Nephron (organoid): ENCODE data around the gene LIPC.

Experiments used
- H3K27ac Mint-ChIP-seq, 3 experiments: 2 replicates each; pipeline ENCODE4 v1.8.0; 2020; ENCODE audit warnings: mixed read lengths in 3 of 3, mild to moderate bottlenecking in 2 of 3, moderate library complexity in 1 of 3
- H3K27me3 Mint-ChIP-seq: 2 replicates; pipeline ENCODE4 v1.8.0; 2021; ENCODE audit warnings: low read depth, mild to moderate bottlenecking, moderate library complexity, mixed read lengths
- H3K36me3 Mint-ChIP-seq: 2 replicates; pipeline ENCODE4 v1.8.0; 2020; ENCODE audit warnings: low read depth, mixed read lengths
- H3K4me1 Mint-ChIP-seq: 2 replicates; pipeline ENCODE4 v1.8.0; 2020; ENCODE audit warnings: mixed read lengths
- H3K4me3 Mint-ChIP-seq, 3 experiments: 2 replicates each; pipeline ENCODE4 v1.8.0; 2020; ENCODE audit warnings: mild to moderate bottlenecking in 3 of 3, mixed read lengths in 3 of 3, moderate library complexity in 2 of 3
- H3K9me3 Mint-ChIP-seq: 2 replicates; pipeline ENCODE4 v1.8.0; 2020; ENCODE audit warnings: mixed read lengths
- TF ChIP-seq, protein P1 (sequence below), 3 experiments: fragments of 200-600 bp; sonication (generic); IDR thresholded peaks; one replicate each; pipeline ENCODE4 v1.5.0; 2021; ENCODE audit warnings: antibody characterized with exemption in 3 of 3; ENCODE audit not compliant: unreplicated experiment in 3 of 3

The LIPC gene

DNA sequence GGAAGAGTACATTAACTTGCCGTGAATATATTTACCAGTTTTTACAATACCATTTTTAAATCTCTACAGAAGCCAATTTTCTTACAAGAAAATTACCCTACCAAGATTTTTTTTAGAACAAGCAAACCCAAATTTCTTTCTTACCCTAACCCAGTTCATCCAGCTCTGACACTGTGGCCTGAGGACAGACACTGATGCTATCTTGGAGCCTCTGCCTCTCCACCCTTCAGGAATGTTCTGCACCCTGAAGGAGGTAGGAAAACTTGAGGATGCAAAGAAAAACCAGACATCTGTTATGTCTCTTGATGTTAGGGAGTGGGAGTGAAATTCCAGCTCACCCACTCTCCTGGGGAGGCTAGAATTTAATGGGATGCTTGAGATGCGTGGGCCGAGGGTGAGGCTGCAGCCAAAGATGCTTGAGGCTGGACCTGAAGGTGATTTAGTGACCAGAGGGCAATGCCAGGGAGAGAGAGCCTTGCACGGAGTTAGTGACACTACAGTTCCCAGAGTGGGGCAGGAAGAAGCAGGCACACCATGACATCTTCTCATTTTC lies 69.9 kb downstream of the LIPC start:
- TF ChIP-seq, protein P1, sequence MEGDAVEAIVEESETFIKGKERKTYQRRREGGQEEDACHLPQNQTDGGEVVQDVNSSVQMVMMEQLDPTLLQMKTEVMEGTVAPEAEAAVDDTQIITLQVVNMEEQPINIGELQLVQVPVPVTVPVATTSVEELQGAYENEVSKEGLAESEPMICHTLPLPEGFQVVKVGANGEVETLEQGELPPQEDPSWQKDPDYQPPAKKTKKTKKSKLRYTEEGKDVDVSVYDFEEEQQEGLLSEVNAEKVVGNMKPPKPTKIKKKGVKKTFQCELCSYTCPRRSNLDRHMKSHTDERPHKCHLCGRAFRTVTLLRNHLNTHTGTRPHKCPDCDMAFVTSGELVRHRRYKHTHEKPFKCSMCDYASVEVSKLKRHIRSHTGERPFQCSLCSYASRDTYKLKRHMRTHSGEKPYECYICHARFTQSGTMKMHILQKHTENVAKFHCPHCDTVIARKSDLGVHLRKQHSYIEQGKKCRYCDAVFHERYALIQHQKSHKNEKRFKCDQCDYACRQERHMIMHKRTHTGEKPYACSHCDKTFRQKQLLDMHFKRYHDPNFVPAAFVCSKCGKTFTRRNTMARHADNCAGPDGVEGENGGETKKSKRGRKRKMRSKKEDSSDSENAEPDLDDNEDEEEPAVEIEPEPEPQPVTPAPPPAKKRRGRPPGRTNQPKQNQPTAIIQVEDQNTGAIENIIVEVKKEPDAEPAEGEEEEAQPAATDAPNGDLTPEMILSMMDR (IDR thresholded peaks at IDR 0.05; ENCODE audit: unreplicated experiment in 3 of 3), result no peak
- Mint-ChIP-seq H3K4me3 (no peak overlapping the region), H3K36me3 (no peaks in the 10 kb centered on the region), H3K4me1 (peaks cover 52% of the 10 kb centered on the region), H3K27ac (peak overlapping the region; percentile 76 to 83 (median 83)), H3K27me3 (peaks cover 19% of the 10 kb centered on the region), H3K9me3 (no peaks in the 10 kb centered on the region)

DNA sequence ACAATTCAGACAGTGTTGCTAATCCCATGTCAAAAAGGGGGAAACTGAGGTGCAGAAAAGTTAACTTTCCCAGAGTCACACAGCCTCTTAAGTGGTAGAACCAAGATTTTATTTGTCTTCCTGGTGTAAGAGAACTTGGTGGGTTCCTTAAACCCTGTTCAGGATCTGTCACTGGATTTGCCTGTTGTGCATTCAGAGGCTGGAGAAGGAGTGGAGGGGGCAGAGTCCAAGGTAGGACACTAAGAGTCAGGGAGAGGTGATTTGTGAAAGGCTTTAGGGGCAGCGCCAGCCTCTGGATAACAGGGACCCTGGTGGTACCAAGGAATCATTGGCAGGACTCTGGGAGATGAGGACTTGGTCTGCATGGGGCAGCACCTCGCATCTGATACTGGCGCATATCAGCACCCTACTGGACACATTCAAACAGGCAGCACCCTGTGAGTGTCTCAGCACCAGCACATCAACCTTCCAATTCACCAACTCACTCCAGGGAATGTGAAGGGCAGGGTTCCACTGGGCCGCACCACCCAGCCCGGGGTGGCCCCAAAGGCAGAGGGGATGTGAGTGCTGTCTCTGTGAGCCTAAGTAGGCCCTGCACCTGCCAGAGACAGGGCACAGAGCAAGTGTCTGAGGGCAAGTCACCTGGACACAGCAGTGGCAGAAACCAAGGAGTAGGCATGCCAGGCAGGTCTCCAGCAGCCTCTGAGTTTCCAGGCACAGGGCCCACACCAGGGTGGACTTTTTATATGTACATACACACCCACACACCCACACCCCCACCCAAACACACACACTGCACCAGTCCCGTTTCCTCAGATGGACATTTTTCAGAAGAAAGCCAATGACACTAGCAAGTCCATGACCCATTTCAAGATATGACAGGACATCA lies 71.6 kb downstream of the LIPC start:
- no peak overlapping the region for H3K27ac Mint-ChIP-seq
- H3K4me1 Mint-ChIP-seq, result peaks cover 43% of the 10 kb centered on the region
- H3K36me3 Mint-ChIP-seq, result no peaks in the 10 kb centered on the region
- H3K4me3 Mint-ChIP-seq, result no peak overlapping the region
- H3K27me3 Mint-ChIP-seq, result peaks cover 14% of the 10 kb centered on the region
- TF ChIP-seq, protein P1 (IDR thresholded peaks at IDR 0.05; ENCODE audit: unreplicated experiment in 3 of 3), result no peak
- H3K9me3 Mint-ChIP-seq, result no peaks in the 10 kb centered on the region

DNA sequence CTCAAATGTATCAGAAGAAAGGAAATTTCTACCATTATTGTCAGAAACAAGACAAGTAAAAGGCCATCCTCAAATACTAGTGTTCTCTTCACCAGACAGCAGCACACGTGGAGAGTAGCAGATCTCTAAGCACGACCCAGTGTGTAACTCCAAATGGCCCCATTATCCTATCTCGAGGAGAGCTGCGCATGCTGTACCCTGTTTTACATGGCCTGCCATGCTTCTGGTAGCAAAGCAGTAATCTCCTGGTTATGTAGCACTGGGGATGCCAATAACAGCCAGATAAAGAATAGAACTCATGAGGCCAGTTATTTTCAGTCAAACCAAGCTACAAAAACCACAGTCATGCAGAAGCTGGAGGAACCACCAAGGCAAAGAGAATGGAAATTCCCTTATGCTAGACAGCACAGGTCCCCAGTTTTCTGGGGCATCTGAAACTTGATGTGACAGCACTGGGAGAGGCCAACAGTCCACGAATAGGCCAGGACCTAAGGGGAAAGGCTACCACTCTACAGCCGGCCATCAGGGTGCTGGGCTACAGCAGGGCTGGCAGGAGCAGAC lies 73.0 kb downstream of the LIPC start:
- Mint-ChIP-seq H3K4me3 (no peak overlapping the region), H3K4me1 (peaks cover 37% of the 10 kb centered on the region), H3K27ac (peak overlapping the region in 1 of 3 experiments; percentile 20), H3K27me3 (peaks cover 14% of the 10 kb centered on the region), H3K9me3 (no peaks in the 10 kb centered on the region), H3K36me3 (no peaks in the 10 kb centered on the region)
- TF ChIP-seq, protein P1 (IDR thresholded peaks at IDR 0.05; ENCODE audit: unreplicated experiment in 3 of 3), result no peak

DNA sequence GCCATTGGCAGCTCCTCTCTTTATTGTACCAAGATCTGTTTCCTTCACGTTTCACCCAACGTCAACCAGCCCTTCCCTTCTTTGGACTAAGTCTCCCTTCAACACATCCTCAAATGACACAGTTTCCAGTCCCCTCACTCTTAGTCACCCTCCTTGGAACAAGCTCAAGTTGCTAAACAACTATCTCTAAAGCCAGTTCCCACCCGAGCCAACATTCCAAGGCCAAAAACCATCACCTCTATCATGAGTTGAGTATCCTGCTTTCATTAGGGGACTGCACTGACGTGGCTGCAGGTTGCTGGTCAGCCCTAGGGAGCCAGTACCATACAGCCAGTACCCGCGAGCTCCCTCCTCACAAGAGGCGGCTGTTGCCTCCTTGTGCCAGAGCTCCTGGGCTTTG lies 73.8 kb downstream of the LIPC start:
- Mint-ChIP-seq H3K4me3 (no peak overlapping the region), H3K27ac (peak overlapping the region in 1 of 3 experiments; percentile 5), H3K4me1 (peaks cover 37% of the 10 kb centered on the region), H3K9me3 (no peaks in the 10 kb centered on the region), H3K36me3 (no peaks in the 10 kb centered on the region), H3K27me3 (peaks cover 10% of the 10 kb centered on the region)
- TF ChIP-seq, protein P1 (IDR thresholded peaks at IDR 0.05; ENCODE audit: unreplicated experiment in 3 of 3), result no peak

DNA sequence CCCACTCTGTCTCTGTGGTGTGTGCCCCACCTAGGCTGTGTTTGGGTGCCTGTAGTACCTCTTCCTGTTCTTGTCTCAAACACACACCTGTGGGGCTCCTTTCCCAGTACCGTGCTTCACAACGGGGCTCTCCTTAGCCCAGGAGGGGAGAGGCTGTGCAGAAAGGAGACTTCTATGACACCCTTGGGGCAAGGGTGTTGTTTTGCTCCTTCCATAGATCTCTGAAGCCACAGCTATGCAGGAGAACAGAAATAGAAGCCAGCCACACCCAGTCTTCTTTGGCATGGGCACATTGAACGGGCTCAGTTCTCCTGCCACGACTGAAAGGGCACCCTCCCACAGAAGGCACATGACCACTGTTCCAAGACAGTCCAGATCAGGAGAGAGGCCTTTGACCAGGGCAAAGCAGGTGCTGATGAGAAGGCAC lies 74.3 kb downstream of the LIPC start:
- no peaks in the 10 kb centered on the region for H3K36me3 Mint-ChIP-seq
- no peak overlapping the region for H3K4me3 Mint-ChIP-seq
- TF ChIP-seq, protein P1 (IDR thresholded peaks at IDR 0.05; ENCODE audit: unreplicated experiment in 3 of 3), result no peak
- H3K9me3 Mint-ChIP-seq, result no peaks in the 10 kb centered on the region
- H3K27me3 Mint-ChIP-seq, result peaks cover 10% of the 10 kb centered on the region
- H3K4me1 Mint-ChIP-seq, result peaks cover 36% of the 10 kb centered on the region
- H3K27ac Mint-ChIP-seq, result no peak overlapping the region
